Measurements from ENCODE around the gene OPALIN.

DNA sequence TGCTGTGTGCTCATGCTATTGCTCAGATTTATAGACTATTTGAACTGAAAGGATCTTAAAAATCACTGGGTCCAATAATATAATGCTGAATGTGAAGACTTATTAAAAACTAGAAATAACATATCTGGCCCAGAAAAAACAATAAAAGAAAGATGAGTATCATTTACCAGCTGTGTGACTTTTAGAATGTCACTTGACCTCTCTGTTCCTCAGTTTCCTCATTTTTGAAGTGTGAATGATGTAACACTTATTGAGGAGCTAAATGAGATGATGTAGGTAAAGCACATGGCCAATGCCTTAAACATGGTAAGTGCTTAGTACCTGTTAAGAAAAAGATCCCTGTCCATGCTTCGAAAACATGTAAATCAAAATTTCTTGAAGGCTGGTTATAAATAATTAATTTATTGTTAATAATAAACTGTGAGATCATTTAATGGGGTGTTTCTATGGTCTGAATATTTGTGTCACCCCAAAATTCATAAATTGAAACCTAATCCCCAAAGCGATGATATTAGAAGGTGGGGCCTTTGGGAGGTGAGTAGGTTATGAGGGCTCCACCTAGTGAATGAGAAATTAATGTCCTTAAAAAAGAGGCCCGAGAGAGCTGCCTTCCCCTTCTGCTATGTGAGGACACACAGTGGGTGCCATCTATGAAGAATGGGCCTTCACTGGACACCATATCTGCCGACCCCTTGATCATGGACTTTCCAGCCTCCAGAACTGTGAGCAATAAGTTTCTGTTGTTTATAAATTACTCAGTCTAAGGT lies 41.6 kb downstream of the OPALIN start:
- TF ChIP-seq, protein P1, sequence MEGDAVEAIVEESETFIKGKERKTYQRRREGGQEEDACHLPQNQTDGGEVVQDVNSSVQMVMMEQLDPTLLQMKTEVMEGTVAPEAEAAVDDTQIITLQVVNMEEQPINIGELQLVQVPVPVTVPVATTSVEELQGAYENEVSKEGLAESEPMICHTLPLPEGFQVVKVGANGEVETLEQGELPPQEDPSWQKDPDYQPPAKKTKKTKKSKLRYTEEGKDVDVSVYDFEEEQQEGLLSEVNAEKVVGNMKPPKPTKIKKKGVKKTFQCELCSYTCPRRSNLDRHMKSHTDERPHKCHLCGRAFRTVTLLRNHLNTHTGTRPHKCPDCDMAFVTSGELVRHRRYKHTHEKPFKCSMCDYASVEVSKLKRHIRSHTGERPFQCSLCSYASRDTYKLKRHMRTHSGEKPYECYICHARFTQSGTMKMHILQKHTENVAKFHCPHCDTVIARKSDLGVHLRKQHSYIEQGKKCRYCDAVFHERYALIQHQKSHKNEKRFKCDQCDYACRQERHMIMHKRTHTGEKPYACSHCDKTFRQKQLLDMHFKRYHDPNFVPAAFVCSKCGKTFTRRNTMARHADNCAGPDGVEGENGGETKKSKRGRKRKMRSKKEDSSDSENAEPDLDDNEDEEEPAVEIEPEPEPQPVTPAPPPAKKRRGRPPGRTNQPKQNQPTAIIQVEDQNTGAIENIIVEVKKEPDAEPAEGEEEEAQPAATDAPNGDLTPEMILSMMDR (IDR thresholded peaks at IDR 0.05): no peak
- no peak for TF ChIP-seq EZH2 (IDR thresholded peaks at IDR 0.05; ENCODE audit: borderline replicate concordance, insufficient read depth, low read depth, low read length, poor library complexity, severe bottlenecking)
